ENCODE results near the gene ADAMTS1. TPM values are rescaled to one million over a fixed set of nuclear protein-coding genes. Genes with fewer than 3 reads are reported as not detected.

ADAMTS1 gene
- total RNA-seq, 1 experiment from 2014 or later = 35.6 TPM

DNA sequence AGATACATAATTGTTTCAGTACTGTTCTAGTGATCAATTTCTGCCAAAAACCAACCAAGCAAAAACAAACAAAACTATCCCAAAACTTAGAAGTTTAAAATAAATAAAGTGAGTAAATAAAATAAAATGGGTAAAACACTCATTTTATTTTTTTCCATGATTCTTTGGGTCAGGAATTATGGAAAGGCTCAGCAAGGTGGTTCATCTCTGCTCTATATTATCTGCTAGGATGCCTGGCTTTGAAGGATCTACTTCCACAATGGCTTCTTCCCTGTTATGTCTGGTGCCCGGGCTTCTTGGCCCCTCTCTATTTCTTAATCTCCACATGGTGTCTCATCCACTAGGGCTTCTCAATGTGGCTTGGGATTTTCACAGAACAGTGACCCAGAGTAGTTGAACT lies 29.1 kb upstream of the ADAMTS1 start:
- ATAC-seq (no peak), DNase-seq (ENCODE audit: low spot score) (no peak)
- H3K27ac Mint-ChIP-seq = no peak overlapping the region
- no peak overlapping the region for H3K4me3 Mint-ChIP-seq
- TF ChIP-seq, protein P1, sequence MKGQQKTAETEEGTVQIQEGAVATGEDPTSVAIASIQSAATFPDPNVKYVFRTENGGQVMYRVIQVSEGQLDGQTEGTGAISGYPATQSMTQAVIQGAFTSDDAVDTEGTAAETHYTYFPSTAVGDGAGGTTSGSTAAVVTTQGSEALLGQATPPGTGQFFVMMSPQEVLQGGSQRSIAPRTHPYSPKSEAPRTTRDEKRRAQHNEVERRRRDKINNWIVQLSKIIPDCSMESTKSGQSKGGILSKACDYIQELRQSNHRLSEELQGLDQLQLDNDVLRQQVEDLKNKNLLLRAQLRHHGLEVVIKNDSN (CRISPR knock-in tag; IDR thresholded peaks at IDR 0.05) = no peak
- TF ChIP-seq SMAD4 (CRISPR knock-in tag; IDR thresholded peaks at IDR 0.05) (no peak), ZNF396 (CRISPR knock-in tag; IDR thresholded peaks at IDR 0.05; ENCODE audit: borderline replicate concordance) (no peak), CBFB (CRISPR knock-in tag; IDR thresholded peaks at IDR 0.05; ENCODE audit: low read depth) (no peak), MXD4 (CRISPR knock-in tag; IDR thresholded peaks at IDR 0.05; ENCODE audit: borderline replicate concordance) (no peak), FOXK1 (CRISPR knock-in tag; IDR thresholded peaks at IDR 0.05) (no peak), JAZF1 (CRISPR knock-in tag; IDR thresholded peaks at IDR 0.05) (no peak), ZNF263 (CRISPR knock-in tag; IDR thresholded peaks at IDR 0.05; ENCODE audit: low read depth) (no peak), SP1 (CRISPR knock-in tag; conservative IDR thresholded peaks at IDR 0.05) (no peak), GRHL2 (CRISPR knock-in tag; IDR thresholded peaks at IDR 0.05; ENCODE audit: insufficient replicate concordance, severe bottlenecking) (no peak), TCF7 (CRISPR knock-in tag; IDR thresholded peaks at IDR 0.05; ENCODE audit: low read depth) (no peak), ETV6 (CRISPR knock-in tag; IDR thresholded peaks at IDR 0.05) (no peak)
- TF ChIP-seq, protein P2, sequence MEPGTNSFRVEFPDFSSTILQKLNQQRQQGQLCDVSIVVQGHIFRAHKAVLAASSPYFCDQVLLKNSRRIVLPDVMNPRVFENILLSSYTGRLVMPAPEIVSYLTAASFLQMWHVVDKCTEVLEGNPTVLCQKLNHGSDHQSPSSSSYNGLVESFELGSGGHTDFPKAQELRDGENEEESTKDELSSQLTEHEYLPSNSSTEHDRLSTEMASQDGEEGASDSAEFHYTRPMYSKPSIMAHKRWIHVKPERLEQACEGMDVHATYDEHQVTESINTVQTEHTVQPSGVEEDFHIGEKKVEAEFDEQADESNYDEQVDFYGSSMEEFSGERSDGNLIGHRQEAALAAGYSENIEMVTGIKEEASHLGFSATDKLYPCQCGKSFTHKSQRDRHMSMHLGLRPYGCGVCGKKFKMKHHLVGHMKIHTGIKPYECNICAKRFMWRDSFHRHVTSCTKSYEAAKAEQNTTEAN (CRISPR knock-in tag; IDR thresholded peaks at IDR 0.05) = no peak
- TF ChIP-seq, protein P3, sequence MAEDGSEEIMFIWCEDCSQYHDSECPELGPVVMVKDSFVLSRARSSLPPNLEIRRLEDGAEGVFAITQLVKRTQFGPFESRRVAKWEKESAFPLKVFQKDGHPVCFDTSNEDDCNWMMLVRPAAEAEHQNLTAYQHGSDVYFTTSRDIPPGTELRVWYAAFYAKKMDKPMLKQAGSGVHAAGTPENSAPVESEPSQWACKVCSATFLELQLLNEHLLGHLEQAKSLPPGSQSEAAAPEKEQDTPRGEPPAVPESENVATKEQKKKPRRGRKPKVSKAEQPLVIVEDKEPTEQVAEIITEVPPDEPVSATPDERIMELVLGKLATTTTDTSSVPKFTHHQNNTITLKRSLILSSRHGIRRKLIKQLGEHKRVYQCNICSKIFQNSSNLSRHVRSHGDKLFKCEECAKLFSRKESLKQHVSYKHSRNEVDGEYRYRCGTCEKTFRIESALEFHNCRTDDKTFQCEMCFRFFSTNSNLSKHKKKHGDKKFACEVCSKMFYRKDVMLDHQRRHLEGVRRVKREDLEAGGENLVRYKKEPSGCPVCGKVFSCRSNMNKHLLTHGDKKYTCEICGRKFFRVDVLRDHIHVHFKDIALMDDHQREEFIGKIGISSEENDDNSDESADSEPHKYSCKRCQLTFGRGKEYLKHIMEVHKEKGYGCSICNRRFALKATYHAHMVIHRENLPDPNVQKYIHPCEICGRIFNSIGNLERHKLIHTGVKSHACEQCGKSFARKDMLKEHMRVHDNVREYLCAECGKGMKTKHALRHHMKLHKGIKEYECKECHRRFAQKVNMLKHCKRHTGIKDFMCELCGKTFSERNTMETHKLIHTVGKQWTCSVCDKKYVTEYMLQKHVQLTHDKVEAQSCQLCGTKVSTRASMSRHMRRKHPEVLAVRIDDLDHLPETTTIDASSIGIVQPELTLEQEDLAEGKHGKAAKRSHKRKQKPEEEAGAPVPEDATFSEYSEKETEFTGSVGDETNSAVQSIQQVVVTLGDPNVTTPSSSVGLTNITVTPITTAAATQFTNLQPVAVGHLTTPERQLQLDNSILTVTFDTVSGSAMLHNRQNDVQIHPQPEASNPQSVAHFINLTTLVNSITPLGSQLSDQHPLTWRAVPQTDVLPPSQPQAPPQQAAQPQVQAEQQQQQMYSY (CRISPR knock-in tag; IDR thresholded peaks at IDR 0.05) = no peak
- TF ChIP-seq, protein P4, sequence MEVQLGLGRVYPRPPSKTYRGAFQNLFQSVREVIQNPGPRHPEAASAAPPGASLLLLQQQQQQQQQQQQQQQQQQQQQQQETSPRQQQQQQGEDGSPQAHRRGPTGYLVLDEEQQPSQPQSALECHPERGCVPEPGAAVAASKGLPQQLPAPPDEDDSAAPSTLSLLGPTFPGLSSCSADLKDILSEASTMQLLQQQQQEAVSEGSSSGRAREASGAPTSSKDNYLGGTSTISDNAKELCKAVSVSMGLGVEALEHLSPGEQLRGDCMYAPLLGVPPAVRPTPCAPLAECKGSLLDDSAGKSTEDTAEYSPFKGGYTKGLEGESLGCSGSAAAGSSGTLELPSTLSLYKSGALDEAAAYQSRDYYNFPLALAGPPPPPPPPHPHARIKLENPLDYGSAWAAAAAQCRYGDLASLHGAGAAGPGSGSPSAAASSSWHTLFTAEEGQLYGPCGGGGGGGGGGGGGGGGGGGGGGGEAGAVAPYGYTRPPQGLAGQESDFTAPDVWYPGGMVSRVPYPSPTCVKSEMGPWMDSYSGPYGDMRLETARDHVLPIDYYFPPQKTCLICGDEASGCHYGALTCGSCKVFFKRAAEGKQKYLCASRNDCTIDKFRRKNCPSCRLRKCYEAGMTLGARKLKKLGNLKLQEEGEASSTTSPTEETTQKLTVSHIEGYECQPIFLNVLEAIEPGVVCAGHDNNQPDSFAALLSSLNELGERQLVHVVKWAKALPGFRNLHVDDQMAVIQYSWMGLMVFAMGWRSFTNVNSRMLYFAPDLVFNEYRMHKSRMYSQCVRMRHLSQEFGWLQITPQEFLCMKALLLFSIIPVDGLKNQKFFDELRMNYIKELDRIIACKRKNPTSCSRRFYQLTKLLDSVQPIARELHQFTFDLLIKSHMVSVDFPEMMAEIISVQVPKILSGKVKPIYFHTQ (CRISPR knock-in tag; IDR thresholded peaks at IDR 0.05) = no peak
- no peaks in the 10 kb centered on the region; the same call in 1 of the 2 replicates for H3K27me3 Mint-ChIP-seq (ENCODE audit: low read depth)
- no peaks in the 10 kb centered on the region for H3K4me1 Mint-ChIP-seq
- ChIA-PET CTCF (no interaction called here), POLR2A (no interaction called here)
- peaks cover 21% of the 10 kb centered on the region for H3K36me3 Mint-ChIP-seq
- H3K9me3 Mint-ChIP-seq = peaks cover 43% of the 10 kb centered on the region

DNA sequence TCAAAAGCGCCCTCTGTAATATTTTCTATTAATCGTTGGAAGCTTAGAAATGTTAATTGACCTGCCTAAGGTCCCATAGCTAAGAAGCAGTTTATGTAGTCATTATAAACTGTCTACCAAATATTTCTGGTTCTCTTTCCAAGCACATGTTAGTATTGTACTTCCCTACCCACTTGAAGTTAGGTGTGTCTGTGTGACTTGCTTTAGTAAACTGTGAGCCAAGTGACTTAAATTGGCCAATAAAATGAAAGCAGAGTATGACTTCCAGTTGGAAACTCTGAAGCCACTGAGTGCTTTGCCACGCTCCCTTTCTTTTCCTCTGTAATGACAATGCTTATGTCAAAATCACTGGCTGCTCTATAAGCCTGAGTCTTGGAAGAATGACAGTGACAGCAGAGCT lies 20.6 kb upstream of the ADAMTS1 start:
- Mint-ChIP-seq H3K4me3 (no peak overlapping the region), H3K9me3 (peaks cover 18% of the 10 kb centered on the region), H3K4me1 (peaks cover 12% of the 10 kb centered on the region), H3K27ac (no peak overlapping the region), H3K27me3 (ENCODE audit: low read depth) (peaks cover 3% of the 10 kb centered on the region; the same call in 1 of the 2 replicates), H3K36me3 (peaks cover 8% of the 10 kb centered on the region)
- DNase-seq (ENCODE audit: low spot score) (no peak), ATAC-seq (no peak)
- ChIA-PET POLR2A (no interaction called here), CTCF (no interaction called here)
- no peak for TF ChIP-seq SMAD3 (CRISPR knock-in tag; IDR thresholded peaks at IDR 0.05; ENCODE audit: borderline replicate concordance)
- TF ChIP-seq NR3C1 (CRISPR knock-in tag; conservative IDR thresholded peaks at IDR 0.05; ENCODE audit: low read depth) = no peak
- TF ChIP-seq, protein P5, sequence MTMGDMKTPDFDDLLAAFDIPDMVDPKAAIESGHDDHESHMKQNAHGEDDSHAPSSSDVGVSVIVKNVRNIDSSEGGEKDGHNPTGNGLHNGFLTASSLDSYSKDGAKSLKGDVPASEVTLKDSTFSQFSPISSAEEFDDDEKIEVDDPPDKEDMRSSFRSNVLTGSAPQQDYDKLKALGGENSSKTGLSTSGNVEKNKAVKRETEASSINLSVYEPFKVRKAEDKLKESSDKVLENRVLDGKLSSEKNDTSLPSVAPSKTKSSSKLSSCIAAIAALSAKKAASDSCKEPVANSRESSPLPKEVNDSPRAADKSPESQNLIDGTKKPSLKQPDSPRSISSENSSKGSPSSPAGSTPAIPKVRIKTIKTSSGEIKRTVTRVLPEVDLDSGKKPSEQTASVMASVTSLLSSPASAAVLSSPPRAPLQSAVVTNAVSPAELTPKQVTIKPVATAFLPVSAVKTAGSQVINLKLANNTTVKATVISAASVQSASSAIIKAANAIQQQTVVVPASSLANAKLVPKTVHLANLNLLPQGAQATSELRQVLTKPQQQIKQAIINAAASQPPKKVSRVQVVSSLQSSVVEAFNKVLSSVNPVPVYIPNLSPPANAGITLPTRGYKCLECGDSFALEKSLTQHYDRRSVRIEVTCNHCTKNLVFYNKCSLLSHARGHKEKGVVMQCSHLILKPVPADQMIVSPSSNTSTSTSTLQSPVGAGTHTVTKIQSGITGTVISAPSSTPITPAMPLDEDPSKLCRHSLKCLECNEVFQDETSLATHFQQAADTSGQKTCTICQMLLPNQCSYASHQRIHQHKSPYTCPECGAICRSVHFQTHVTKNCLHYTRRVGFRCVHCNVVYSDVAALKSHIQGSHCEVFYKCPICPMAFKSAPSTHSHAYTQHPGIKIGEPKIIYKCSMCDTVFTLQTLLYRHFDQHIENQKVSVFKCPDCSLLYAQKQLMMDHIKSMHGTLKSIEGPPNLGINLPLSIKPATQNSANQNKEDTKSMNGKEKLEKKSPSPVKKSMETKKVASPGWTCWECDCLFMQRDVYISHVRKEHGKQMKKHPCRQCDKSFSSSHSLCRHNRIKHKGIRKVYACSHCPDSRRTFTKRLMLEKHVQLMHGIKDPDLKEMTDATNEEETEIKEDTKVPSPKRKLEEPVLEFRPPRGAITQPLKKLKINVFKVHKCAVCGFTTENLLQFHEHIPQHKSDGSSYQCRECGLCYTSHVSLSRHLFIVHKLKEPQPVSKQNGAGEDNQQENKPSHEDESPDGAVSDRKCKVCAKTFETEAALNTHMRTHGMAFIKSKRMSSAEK (CRISPR knock-in tag; IDR thresholded peaks at IDR 0.05; ENCODE audit: borderline replicate concordance) = no peak
- TF ChIP-seq, protein P6, sequence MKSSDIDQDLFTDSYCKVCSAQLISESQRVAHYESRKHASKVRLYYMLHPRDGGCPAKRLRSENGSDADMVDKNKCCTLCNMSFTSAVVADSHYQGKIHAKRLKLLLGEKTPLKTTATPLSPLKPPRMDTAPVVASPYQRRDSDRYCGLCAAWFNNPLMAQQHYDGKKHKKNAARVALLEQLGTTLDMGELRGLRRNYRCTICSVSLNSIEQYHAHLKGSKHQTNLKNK (CRISPR knock-in tag; IDR thresholded peaks at IDR 0.05) = no peak
- no peak for TF ChIP-seq CREB1 (CRISPR knock-in tag; IDR thresholded peaks at IDR 0.05)
- TF ChIP-seq, protein P7, sequence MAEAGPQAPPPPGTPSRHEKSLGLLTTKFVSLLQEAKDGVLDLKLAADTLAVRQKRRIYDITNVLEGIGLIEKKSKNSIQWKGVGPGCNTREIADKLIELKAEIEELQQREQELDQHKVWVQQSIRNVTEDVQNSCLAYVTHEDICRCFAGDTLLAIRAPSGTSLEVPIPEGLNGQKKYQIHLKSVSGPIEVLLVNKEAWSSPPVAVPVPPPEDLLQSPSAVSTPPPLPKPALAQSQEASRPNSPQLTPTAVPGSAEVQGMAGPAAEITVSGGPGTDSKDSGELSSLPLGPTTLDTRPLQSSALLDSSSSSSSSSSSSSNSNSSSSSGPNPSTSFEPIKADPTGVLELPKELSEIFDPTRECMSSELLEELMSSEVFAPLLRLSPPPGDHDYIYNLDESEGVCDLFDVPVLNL (CRISPR knock-in tag; IDR thresholded peaks at IDR 0.05; ENCODE audit: borderline replicate concordance, low read depth) = no peak
- TF ChIP-seq GRHL2 (CRISPR knock-in tag; IDR thresholded peaks at IDR 0.05; ENCODE audit: insufficient replicate concordance, severe bottlenecking) = no peak

Measured in WTC11 (cell line).